ENCODE results near the gene CFAP44.
"Not testable (repeated sequence)": the region's sequence is repeated elsewhere in the genome, so short reads cannot be mapped to it uniquely, and the experiment has no call there.

The CFAP44 gene, protein sequence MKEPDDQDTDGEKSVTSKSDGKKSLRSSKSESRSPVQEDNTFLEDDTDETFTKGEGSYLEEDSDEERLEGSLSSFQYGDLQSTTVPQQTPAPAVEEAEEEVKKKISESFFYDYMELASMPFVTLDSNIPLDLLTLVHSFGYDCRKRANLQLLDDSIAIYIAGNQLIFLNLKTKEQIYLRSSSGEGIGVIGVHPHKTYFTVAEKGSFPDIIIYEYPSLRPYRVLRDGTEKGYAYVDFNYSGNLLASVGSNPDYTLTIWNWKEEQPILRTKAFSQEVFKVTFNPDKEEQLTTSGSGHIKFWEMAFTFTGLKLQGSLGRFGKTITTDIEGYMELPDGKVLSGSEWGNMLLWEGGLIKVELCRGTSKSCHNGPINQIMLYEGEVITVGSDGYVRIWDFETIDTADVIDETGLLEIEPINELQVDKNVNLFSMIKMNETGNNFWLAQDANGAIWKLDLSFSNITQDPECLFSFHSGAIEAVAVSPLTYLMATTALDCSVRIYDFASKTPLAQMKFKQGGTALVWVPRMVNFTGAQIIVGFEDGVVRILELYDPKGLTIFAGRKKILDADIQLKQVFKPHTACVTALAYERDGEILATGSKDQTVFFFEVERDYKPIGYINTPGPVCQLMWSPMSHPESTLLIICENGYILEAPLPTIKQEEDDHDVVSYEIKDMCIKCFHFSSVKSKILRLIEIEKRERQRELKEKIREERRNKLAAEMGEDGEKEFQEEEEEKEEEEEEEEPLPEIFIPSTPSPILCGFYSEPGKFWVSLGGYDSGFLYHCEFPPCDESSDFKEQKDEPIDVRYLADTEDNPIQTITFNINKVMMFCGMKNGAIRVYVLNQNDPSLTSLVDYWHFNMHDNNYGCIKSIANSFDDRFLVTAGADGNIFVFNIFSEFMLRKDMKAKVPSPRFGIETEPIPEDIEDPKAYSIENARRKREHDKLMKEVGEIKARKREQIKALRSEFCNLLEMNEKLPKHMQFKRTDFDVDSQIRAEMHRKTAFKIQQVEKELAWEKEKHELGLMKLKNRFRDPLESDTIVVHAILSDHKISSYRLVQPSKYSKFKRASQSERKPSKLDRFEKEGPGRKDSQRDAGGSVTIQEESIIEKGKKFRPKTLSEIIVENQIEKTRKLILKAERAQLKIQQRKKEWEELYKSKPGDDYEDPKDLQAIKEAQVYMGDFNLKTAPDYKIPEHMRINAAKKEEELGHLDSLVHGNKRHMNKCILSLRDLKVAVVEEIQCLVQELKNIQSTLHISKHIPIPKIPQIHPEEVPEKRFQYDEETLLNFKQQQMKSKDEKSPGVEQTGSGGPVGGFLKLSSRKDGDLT (N-terminal part only)

DNA sequence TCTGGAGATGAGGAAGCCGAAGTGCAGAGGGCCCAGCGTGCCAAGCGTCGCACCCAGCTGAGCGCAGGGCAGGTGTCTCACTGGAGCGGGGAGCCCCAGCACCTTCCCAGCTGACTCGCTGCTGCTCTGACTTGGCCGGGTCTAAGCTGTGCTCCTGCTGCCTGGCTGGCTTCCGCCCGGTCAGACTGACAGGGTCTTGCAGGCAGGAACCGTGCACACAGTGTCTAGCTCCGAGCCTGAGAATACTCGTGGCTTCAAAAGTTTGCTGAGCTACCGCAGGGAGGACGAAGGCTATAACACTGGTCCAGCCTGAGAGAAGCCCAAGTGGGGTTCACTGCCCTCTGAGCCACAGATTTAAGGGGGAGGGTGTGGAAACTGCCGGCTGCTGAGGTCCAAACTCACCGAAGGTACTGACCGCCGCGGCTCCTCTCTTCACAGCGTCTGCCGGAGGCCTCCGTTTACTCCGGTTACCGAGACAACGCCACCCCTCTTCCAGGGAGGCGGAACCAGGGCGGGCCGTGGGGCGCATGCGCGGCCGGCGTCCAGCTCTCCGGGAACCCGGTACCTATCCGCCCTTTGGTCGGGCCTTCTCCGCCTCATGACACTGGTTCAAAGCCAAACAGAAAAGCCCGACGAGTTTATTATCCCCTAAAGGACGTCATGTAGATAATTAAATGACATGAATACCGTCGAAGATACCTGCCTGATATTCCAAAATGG, at the start of gene CFAP44:
TSS of gene CFAP44 (minus strand) at position 443 of the 720 bp plus-strand sequence. CDS start 7,829 bp downstream, outside the sequence.
- peak in 57 of 58 donors; percentile 6 to 80 (median 58) for DNase-seq

DNA sequence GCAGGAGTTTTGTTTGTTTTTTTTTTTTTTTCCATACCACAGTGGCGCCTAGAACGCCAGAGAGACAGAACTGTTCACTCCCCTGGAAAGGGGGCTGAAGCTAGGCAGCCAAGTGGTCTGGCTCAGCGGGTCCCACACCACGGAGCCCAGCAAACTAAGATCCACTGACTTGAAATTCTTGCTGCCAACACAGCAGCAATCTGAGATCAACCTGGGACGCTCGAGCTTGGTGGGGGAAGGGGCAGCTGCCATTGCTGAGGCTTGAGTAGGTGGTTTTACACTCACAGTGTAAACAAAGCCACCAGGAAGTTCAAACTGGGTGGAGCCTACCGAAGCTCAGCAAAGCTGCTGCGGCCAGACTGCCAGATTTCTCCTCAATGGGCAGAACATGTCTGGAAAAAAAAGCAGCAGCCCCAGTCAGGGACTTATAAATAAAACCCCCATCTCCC, 43.9 kb upstream of the CFAP44 start:
- no peak for DNase-seq

DNA sequence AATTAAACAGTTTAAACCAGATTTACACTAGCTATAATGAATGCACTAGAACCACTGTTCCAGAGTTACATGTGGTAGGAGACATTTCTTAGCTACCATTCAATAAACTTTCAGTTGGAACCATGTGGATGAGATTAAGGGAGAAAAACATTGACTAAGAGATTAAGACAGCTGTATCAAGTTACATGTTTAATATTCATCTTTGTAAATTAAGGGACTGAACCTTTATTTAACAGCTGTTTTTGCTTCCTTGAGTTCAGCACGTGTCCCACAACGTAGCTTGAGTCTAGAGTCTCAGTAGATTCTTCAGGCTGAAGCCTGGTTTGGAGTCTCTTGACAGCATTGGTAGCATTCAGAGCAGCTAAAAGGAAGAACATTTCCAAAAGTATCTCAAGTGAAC, 27.2 kb upstream of the CFAP44 start:
- DNase-seq = no peak

DNA sequence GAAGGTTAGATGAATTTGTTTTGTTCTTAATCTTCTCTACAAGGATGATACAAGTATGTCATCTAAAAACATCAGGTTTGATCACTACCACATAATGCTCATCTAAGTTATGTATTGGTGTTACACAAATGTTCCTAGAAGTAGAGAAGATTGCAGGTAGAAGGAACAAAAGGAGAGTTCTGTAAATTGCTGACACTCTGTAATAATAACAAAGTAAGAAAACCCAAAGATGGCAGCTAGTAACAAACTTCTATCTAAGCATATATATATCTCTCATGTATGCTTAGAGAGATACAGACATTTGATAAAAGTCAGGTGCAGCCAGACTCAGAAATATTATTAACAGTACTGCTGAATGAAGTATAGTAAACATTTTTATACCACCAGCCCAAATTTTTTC, 20.2 kb upstream of the CFAP44 start:
- DNase-seq = no peak

DNA sequence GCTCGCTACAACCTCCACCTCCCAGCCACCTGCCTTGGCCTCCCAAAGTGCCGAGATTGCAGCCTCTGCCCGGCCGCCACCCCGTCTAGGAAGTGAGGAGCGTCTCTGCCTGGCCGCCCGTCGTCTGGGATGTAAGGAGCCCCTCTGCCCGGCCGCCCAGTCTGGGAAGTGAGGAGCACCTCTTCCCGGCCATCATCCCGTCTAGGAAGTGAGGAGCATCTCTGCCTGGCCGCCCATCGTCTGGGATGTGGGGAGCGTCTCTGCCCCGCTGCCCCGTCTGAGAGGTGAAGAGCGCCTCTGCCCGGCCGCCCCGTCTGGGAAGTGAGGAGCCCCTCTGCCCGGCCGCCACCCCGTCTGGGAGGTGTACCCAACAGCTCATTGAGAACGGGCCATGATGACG, 17.3 kb upstream of the CFAP44 start:
- not testable (repeated sequence) for DNase-seq

DNA sequence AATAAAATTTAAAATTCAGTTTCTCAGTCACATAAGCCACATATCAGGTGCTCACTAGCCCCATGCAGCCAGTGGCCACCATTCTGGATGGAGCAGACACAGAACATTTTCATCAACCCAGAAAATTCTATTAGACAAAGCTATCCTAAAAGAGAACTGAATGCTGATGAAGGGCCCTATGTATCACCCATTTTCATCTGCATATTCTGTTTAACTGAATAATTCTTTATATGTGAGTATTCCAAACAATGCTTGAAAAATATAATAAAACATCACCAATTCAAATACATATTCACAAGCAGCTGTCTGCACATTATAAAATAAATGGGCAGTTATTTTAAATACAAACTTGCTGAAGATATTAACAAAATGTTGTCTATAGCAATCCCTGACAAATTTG, 14.2 kb upstream of the CFAP44 start:
- no peak for DNase-seq

DNA sequence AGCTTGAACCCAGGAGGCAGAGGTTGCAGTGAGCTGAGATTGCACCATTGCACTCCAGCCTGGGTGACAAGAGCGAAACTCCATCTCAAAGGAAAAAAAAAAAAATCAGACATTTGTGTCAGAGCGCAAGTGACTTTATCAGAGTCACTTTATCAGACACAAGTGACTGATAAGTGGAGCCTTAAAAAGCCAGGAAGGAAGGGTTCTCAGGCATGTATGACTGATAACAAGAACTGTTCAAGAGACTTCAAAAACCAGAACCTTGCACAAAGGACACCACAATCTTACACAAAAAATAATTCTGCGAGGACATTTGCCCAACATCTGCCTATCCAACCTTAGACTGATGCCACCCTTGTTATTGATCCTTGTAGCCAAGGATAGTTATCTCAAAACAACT, 13.3 kb upstream of the CFAP44 start:
- no peak for DNase-seq

DNA sequence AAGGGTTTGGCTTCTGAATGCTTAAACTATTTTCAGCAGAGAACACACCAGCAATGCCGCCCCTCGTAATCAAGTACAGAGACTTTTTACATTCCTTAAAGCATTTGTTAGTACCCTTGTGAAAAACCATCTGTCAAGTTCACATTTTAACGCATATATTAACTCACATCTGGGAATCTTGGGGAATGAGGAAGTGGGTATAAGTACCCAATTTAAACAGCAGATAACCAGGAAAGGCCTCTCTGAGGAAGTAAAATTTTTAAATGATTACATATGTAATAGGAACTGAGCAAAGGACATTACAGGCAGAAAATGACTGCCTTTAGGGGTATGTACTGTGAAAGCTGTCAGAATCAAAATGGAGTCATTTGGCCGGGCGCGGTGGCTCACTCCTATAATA, 12.8 kb upstream of the CFAP44 start:
- no peak for DNase-seq

DNA sequence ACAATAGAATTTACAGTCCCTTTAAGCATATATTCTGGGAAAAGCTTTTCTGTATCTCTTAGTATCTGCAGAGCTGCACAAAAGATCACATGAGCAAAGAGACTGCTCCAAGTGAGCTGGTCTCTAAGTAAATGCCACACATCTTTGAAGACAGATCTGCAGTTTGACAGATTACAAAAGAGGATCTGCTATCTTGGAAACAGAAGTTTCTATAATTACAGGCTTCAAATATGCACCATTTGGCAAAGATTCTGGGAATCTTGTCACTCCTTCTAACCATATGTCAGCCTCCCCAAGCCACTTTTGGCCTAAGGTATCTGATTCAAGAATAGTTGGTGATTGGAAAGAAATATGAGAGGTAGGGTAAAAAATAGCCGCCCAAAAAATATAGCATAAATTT, 9.6 kb upstream of the CFAP44 start:
- peak in 2 of 58 donors; percentile 12 to 15 for DNase-seq

DNA sequence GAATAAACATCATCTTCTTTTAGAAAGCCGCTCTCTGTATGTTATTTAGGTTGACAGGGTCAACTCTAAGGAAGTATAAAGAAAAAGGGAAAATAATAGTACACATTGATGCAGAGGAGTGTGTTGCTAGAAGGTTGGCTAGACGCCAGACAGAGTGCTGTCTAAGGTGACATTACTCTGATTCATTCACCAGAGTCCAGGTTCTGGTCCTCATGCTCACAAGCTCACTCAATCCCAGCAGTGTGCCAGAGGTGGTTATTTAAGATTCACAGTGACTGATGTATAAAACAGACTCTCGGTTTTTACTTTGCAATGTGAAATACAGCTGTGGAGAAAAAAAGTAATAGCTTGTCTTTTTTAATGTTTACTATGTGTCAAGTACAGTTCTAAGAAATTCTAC, 1.7 kb downstream of the CFAP44 start:
- DNase-seq = no peak

DNA sequence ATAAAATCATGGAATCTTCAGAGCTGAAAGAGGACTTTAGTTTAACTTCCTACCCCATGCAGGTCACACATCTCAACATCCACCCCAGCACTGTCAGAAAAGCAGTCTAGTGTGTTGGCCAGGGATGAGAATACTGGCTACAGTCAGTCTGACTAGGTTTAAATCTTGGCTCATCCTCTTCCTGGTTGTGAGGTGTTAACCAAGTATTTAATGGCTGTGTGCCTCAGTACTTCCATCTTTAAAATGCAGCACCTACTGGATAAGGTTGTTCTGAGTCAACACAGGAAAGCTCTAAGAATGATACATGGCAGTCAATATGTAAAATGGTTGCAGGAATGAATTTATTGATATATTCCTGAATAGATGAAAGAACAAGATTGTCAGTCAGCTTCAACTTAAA, 3.1 kb downstream of the CFAP44 start:
- no peak for DNase-seq

DNA sequence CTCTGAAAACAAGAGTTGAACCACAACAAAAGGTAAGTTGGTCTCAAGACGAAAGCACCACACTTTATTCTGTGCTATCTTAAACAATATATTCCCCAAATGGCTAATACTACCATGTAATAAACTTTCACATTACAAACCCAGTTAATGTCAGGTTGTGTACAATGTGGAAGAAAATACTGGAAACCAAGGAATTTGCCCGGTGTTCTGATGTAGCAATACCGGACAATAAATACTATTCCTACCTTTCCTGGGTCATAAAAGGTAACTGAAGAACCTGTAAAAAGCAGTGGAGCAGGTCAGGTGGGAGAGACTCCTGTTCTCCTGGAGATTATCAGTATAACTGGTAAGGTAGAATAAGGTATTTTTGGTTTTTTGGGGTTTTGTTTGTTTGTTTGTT, 3.9 kb downstream of the CFAP44 start:
- DNase-seq = no peak

DNA sequence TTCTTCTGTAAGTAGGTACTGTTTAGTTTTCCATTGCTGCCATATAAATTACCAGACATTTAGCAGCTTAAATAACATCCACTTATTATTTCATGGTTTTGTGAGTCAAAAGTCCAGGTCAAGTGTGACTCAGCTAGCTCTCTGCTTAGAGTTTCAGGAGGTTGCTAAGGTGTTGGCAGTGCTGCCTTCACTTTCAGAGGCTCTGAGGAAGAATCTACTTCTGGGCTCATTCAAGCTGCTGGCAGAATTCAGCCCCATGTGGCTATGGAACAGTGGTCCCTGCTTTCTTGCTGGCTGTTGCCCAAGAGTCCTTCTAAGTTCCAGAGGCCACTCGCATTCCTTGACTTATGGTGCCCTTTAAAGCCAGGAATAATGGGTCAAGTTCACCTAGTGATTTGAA, 4.5 kb downstream of the CFAP44 start:
- peak in 1 of 58 donors; percentile 2 for DNase-seq

DNA sequence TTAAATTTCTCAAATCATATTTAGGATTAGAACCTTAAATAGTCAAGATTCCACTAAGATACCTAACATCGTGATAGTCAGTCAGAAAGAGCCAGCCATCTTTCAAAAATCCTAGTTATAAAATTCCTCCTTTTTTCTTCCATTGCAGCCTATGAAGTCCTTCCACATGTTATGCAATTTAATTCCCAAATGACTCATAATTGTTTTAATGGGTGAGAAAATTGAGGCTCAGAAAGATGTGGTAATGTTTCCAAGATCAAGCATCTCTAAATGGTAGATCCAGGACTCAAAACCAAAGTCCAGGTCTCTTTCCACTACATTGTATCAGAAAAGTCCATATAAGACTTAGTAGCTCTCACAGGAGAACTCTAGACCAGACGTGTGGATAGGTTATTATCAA, 9.5 kb downstream of the CFAP44 start:
- DNase-seq = no peak

DNA sequence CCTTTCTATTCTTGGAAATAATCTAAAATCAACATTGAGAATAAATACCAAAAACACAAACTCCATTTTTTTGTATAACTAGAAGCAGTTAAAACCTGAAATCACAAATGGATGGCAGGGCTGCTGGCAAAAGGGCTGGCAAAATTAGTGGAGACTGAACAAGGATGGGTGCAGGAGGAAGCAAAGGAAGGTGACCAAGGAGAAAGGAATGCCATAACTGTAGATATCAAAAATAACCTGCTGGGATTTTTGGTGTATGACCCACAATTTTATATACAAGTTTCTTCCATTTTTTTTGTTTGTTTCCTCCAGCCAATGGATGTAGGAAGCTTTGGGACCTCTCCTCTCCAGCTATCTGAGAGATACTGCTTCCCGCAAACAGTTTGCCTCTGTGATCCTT, 12.7 kb downstream of the CFAP44 start:
- no peak for DNase-seq

DNA sequence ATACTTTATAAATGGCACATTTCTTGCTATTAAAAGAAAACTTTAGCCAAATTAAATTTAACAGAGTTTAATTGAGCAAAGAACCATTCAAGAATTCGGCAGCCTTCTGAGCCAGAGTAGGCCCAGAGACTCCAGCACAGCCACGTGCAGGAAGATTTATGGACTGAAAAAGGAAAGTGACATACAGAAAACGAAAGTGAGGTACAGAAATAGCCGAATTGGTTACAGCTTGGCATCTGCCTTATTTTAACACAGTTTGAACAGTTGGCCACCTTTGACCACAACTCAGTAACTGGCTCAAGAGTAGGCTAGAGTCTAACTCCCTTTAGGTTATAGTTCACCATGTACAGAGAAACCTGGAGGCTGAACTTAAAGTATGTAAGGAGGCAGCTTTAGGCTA, 17.6 kb downstream of the CFAP44 start:
- DNase-seq = no peak

DNA sequence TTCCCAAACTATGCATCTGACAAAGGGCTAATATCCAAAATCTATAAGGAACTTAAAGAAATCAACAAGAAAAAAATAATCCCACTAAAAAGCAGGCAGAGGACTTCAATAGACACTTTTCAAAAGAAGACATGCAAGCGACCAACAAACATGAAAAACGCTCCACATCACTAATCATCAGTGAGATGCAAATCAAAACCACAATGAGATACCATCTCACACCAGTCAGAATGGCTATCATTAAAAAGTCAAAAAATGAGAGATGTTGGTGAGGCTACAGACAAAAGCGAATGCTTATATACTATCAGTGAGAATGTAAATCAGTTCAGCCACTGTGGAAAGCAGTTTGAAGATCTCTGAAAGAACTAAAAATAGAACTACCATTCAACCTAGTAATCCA, 20.2 kb downstream of the CFAP44 start:
- no peak for DNase-seq

DNA sequence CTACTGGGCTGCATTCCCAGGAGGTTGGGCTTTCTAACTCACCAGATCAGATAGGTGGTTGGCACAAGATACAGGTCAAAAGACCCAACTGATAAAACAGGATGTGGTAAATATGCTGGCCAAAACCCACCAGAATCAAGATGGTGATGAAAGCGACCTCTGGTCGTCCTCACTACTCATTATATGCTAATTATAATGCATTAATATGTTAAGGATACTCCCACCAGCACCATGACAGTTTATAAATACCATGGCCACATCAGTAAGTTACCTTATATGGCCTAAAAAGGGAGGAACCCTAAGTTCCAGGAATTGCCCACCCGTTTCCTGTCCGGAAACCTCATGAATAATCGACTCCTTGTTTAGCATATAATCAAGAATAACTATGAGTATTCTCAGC, 31.6 kb downstream of the CFAP44 start:
- no peak for DNase-seq

DNA sequence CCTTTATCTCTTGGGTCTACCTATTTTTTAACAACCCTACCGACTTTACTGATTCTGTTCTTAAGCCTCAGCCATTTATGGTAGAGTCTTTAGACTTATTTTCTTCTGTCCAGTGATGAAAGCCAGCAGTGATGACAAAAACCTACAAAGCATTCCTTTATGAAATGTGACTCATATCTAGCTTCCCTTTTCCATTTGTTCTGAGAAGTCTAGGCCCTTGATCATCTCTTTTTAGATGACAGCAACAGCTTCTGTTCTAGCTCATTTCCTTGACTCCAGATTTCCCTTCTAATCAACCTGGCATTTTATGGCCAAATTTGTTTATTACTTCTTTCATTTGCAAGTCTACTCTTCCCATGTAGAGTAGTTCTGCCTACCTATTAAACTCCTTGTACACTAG, 36.1 kb downstream of the CFAP44 start:
- no peak for DNase-seq

DNA sequence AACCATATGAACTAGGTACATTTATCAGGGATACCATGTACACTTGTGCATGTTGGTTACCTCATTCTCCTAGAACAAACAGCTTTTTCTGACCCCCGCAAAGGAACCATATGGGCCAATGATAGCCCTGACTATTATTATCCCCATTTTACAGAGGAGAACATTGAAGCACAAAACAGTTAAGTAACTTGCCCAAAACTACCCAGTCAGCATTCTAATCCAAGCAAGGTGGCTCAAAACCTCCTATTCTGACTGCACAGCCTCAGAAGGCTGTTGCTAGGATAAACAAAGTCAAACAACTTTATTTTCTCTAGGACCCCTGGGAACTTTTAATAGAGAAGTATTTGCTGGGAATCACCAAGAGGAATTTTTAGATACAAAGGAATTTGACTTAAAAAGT, 36.7 kb downstream of the CFAP44 start:
- no peak for DNase-seq
